SH-SY5Y (cell line): ENCODE data around the gene VAV1.

ENCODE experiments used
- GATA2 ChIP-seq: IDR thresholded peaks from 2 replicates; pipeline ENCODE4 v1.6.1; 2011; ENCODE audit warnings: mild to moderate bottlenecking, low read depth, low read length
- GATA3 ChIP-seq: IDR thresholded peaks from 2 replicates; pipeline ENCODE4 v1.6.1; 2011; ENCODE audit warnings: low read depth, mild to moderate bottlenecking, low read length, moderate library complexity

VAV1 gene

GRCh38 chr19:6832412-6832811 lies 59.9 kb downstream of the VAV1 start:
- no peak for TF ChIP-seq GATA2
- TF ChIP-seq GATA3 = no peak

GRCh38 chr19:6833166-6833790 lies 60.8 kb downstream of the VAV1 start:
- no peak for TF ChIP-seq GATA2
- no peak for TF ChIP-seq GATA3

- TF ChIP-seq GATA2 (no peak), GATA3 (no peak)
Measured at GRCh38 chr19:6834433-6834832, 61.9 kb downstream of the VAV1 start.

- TF ChIP-seq GATA3 (no peak), GATA2 (no peak)
Measured at GRCh38 chr19:6835501-6835900, 63.0 kb downstream of the VAV1 start.

GRCh38 chr19:6837525-6837924 lies 65.0 kb downstream of the VAV1 start:
- TF ChIP-seq GATA3 (no peak), GATA2 (no peak)

- TF ChIP-seq GATA3 (no peak), GATA2 (no peak)
Measured at GRCh38 chr19:6838062-6838655, 65.7 kb downstream of the VAV1 start.

- TF ChIP-seq GATA3 = no peak
- no peak for TF ChIP-seq GATA2
Measured at GRCh38 chr19:6842871-6843607, 70.5 kb downstream of the VAV1 start.

GRCh38 chr19:6847828-6848200 lies 75.3 kb downstream of the VAV1 start:
- TF ChIP-seq GATA2 (no peak), GATA3 (no peak)

GRCh38 chr19:6848986-6849385 lies 76.5 kb downstream of the VAV1 start:
- TF ChIP-seq GATA3 (no peak), GATA2 (no peak)

- TF ChIP-seq GATA3 (no peak), GATA2 (no peak)
Measured at GRCh38 chr19:6849876-6850275, 77.4 kb downstream of the VAV1 start.

- no peak for TF ChIP-seq GATA2
- TF ChIP-seq GATA3 = no peak
Measured at GRCh38 chr19:6851359-6851758, 78.9 kb downstream of the VAV1 start.

GRCh38 chr19:6852001-6852400 lies 79.5 kb downstream of the VAV1 start:
- no peak for TF ChIP-seq GATA2
- no peak for TF ChIP-seq GATA3

- TF ChIP-seq GATA3 (no peak), GATA2 (no peak)
Measured at GRCh38 chr19:6853868-6854267, 81.4 kb downstream of the VAV1 start.

- TF ChIP-seq GATA2 (no peak), GATA3 (no peak)
Measured at GRCh38 chr19:6854758-6855157, 82.2 kb downstream of the VAV1 start.

- no peak for TF ChIP-seq GATA2
- TF ChIP-seq GATA3 = no peak
Measured at GRCh38 chr19:6856749-6857372, 84.4 kb downstream of the VAV1 start.
